AG09319 (cell line): ENCODE data around the gene FBXO9.
A peak's percentile ranks its signal among the peaks of the same experiment; 100 is the strongest.

Source experiments
- DNase-seq: peaks from one replicate; pipeline ENCODE4 v3.0.0-alpha.2; 2010; ENCODE audit warnings: low read depth; ENCODE audit errors: extremely low read depth
- TF ChIP-seq, protein P1 (sequence below): IDR thresholded peaks from 2 replicates; pipeline ENCODE4 v1.5.1; 2011; ENCODE audit warnings: low read depth, mild to moderate bottlenecking, inconsistent platforms, low read length, moderate library complexity

The FBXO9 gene

DNA sequence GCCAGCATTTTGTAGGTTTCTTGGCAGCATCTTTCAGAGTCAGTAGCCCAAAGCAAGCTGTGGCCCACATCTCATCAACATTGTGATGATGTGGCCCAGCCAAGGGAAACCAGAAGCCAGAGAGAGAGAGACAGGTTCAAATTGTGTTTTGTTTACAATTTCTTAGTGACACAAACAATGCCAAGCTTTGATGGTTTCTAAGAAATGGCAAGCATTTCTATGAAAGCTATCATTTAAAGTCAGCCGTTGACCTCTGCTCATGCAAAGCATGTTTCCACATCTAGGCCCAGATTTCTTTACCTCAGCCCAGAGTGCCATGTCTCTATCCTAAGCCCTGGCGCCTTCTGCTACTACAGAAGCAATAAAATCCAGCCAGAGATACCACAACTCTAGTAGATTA, 50.5 kb downstream of the FBXO9 start:
- TF ChIP-seq, protein P1, sequence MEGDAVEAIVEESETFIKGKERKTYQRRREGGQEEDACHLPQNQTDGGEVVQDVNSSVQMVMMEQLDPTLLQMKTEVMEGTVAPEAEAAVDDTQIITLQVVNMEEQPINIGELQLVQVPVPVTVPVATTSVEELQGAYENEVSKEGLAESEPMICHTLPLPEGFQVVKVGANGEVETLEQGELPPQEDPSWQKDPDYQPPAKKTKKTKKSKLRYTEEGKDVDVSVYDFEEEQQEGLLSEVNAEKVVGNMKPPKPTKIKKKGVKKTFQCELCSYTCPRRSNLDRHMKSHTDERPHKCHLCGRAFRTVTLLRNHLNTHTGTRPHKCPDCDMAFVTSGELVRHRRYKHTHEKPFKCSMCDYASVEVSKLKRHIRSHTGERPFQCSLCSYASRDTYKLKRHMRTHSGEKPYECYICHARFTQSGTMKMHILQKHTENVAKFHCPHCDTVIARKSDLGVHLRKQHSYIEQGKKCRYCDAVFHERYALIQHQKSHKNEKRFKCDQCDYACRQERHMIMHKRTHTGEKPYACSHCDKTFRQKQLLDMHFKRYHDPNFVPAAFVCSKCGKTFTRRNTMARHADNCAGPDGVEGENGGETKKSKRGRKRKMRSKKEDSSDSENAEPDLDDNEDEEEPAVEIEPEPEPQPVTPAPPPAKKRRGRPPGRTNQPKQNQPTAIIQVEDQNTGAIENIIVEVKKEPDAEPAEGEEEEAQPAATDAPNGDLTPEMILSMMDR = no peak
- DNase-seq = no peak

DNA sequence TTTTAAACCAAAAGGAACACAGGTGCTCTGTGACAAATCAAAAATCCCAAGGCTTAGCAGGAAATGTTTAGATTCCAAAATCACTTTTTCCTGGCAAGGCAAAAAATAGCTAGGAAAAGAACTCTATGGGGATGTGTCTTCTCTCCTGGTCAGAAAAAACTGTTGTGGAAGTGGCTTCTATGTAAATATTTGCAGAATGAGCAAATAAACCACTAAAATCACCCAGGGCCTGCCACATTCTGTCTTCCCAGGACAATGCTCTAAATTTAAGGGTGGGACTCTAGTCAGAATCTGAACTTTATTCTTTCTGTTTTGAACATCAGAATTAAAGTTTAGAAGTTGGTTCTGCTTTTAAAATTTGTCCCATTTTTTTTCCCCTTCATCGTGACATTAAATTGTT, 54.1 kb downstream of the FBXO9 start:
- DNase-seq = no peak

DNA sequence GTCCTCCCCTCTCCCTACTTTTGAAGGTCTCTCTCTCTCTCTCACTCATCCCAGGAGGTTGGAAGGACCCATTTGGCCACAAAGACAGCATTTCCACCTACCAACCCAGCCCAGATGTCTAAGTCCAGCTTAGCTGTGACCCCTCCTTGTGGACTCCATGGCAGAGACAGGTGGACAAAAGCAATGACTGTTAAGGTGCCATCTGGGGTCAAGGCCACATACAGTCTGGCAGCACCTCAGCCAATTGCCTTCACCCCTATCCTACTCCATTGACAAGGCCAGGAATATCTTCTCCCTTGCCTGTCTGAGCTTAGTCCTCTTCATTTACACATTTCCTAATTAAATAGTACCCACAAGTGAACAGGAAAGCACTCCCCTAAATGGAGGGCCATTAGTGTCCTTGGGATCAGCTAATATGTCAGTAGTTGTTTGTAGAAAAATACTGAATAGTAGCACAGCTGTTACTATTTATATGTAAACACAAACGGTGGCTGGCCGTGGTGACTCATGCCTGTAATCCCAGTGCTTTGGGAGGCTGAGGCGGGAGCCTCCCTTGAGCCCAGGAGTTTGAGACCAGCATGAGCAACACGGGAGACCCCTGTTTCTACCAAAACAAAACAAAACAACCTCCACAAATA, 54.7 kb downstream of the FBXO9 start:
- peak; percentile 27 for DNase-seq
- TF ChIP-seq, protein P1 = no peak

More for the DNA sequence above, 54.1 kb downstream of the FBXO9 start:
- TF ChIP-seq, protein P1 = no peak

GRCh38 chr6:53124131-53124800, 59.1 kb downstream of the FBXO9 start:
- TF ChIP-seq, protein P1 = no peak
- no peak for DNase-seq

GRCh38 chr6:53125276-53125675, 60.1 kb downstream of the FBXO9 start:
- TF ChIP-seq, protein P1 = no peak
- DNase-seq = no peak

DNA sequence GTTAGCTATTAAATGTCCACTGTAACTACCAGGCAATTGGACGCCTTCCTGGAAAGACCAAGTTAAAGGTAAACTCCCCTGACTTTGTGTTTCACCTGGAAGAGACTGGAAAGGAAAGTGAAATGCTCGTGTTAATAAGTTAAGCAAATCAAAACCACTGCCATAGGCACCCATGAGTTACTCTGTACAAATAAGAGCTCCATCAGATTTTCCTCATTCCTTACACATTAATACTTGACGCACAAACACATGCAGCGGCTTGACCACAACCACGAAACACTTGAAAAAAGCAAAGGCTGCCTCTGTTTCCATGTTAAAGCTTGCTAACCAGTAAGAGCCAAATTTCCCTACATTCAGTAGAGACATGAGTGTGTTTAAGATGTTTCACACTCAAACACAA, 63.6 kb downstream of the FBXO9 start:
- DNase-seq = no peak

More for the DNA sequence above, 63.6 kb downstream of the FBXO9 start:
- TF ChIP-seq, protein P1 = no peak
